Activated CD8-positive, alpha-beta memory T cell treated with anti-CD3 and anti-CD28 coated beads for 1 hour (primary cell): ENCODE measurements around the gene RAD51B.

Source experiments
- DNase-seq, 2 donors: peaks; one replicate each; pipeline ENCODE4 v3.0.0-alpha.2; 2020; ENCODE audit warnings: low read depth in 1 of 2; ENCODE audit errors: extremely low read depth in 1 of 2

The RAD51B gene

GRCh38 chr14:68739701-68740100, 920.1 kb downstream of the RAD51B start:
- DNase-seq: no peak

DNA sequence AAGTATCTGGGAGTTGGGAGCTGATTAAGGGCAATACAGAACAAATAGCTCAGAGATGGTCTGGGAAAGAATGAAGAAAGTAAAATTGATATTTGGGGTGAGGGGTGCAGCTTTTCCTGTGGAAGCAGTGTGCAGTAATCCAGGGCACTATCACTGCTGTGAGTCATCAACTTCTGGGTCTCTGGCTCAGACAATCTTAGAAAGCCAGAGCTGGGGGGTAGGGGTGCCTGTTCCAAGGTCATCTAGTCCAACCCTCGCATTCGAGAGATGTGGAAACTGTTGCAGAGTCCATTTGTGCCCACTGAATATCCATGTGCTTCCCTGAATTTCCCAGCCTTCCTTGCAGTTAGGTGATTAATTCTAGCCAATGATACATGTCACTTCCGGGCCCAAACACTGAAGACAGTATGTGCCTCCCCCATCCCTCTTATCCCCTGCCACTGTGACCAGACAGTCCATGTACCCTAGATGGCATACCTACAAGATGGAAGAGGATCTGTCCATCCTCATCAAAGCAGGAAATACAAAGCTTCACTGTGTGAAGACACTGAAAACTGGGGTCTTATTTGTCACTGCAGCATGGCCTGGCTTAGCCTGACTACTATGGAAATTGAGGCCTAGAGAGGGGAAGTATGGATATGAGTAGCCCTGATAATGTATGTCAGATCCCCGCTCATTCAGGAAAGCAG, 921.4 kb downstream of the RAD51B start:
- DNase-seq: no peak

- no peak for DNase-seq
Observed at GRCh38 chr14:68741477-68741791, 921.9 kb downstream of the RAD51B start.

GRCh38 chr14:68741839-68742470, 922.4 kb downstream of the RAD51B start:
- DNase-seq: no peak

GRCh38 chr14:68744613-68745012, 925.0 kb downstream of the RAD51B start:
- DNase-seq: no peak

DNA sequence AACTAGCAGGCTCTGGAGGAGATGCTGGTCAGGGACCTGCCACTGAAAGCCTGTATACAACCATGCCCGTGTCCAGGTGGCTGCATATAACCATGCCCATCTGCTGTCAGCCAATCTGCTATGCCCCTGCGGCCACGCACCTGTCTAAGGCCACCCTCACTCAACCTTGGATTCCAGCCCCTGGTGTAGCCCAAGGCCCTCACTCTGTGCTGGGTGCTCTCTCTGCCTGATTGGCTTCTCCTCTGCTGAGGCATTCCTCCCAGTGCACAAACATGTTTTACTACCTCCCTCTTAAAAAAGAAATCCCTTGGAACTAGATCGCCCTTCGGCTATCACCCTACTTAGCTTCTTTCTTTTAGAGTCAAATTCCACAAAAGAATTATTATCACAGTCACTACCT, 927.8 kb downstream of the RAD51B start:
- DNase-seq: no peak

DNA sequence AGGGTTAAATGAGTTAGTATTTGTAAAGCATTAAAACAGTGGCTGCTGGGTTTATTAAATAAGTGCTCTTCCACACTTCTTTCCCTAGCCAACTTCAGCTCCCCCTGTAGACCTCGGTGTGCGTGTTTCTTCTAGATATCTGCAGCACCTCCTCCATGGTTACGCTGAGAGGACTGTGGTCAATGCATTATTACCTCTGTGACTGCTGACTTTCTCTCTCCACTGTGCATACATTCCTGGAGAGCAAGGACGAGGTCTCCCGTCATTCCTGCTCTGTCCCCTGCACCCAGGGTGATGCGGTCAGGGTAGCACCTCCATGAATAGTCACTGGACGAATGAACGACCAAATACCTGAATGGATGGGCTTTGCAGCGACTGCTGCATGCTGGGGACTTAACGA, 928.7 kb downstream of the RAD51B start:
- DNase-seq: no peak

DNA sequence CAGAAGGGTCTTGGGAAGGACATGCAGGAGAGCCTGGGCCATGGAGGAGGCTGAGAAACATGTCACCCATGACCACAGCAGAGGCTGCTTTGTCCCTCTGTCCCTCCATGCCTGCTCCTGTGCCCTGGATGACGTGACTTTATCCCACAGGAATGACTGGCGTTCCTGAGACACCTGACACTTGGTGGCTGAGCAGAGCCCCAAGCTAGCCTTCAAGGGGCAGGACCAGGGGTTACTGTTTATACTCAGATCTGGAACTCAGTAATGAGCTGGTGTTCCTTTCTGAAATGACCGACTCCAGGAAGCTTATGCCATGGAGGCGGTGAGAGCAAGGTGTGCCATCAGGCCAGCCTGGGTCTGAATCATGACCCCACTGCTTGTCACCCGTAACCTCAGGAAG, 929.1 kb downstream of the RAD51B start:
- DNase-seq: no peak

GRCh38 chr14:68749487-68750475, 930.2 kb downstream of the RAD51B start:
- no peak for DNase-seq

- DNase-seq: no peak
Observed at GRCh38 chr14:68752271-68753006, 932.9 kb downstream of the RAD51B start.

- no peak for DNase-seq
Observed at GRCh38 chr14:68753690-68754089, 934.1 kb downstream of the RAD51B start.

DNA sequence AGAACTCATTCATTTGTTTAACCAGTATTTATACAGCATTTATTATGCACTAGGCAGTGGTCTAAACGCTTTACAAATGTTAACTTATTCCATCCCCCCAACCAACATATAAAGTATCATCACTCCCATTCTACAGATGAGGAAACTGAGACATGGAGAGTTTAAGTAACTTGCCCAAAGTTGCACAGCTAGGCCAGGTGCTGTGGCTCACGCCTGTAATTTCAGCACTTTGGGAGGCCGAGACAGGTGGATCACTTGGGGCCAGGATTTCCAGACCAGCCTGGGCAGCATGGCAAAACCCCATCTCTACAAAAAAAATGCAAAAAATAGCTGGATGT, 935.4 kb downstream of the RAD51B start:
- no peak for DNase-seq

DNA sequence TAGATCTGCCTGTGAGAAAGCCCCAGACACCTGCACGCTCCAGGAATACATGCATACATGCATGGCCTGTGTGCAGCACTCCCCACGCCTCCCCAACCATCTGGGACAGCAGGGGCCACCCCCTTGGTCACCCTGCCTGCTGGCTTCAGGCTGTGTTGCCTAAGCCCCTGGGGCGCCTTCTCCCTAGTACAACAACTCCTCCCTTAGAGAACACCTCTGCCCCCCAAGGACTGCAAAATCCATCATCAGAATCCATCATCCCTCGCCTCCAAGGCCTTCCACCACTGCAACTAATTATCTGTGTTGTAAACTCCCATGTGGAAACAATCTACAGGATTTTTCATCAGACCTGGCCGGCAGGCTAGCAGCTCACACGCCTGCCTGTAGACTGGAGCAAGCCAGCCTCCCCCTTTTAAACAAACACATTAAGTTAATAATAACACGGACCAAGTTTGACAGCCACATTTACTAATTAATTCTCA, 936.5 kb downstream of the RAD51B start:
- DNase-seq: no peak

GRCh38 chr14:68756734-68757133, 937.2 kb downstream of the RAD51B start:
- no peak for DNase-seq

GRCh38 chr14:68757618-68758081, 938.1 kb downstream of the RAD51B start:
- DNase-seq: no peak

GRCh38 chr14:68758301-68758700, 938.7 kb downstream of the RAD51B start:
- no peak for DNase-seq

DNA sequence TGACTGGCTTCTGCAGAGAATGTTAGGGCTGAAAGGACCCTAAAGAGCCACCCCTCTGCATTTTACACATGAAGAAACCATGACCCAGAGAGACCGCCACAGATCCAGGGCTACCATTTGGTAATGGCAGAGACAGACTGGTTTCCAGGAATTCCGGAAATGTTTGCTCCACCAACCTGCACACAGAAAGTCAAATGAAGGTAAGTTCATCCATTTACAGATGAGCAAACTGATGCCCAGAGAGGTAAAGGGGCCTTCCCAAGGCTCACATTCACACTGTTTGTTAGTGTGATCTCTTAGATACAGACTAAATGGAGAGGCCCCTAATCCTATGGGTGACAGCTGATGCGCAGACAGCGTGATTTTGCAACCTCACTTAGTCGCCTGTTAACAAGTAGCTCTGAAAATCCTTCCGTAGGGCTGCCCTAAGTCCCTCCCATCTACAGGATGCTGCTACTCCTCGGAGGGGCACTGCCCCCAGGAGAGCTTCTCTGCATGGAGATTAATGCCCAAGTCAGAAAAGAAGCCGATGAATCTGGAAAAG, 939.5 kb downstream of the RAD51B start:
- no peak for DNase-seq

- DNase-seq: no peak
Observed at GRCh38 chr14:68759937-68760336, 940.4 kb downstream of the RAD51B start.

GRCh38 chr14:68760761-68761160, 941.2 kb downstream of the RAD51B start:
- no peak for DNase-seq

GRCh38 chr14:68761391-68761790, 941.8 kb downstream of the RAD51B start:
- DNase-seq: no peak
